HG03025 (cell line): ENCODE results near the gene FSTL4.

Source experiments
- ATAC-seq: cut with Tn5 transposase; IDR thresholded peaks from one replicate; pipeline ENCODE4 v1.9.1; 2021; ENCODE audit warnings: mild to moderate bottlenecking, moderate library complexity; ENCODE audit not compliant: unreplicated experiment, low FRiP score

FSTL4 gene

GRCh38 chr5:133434336-133434735 is 178.0 kb downstream of the FSTL4 start:
- no peak for ATAC-seq

- ATAC-seq, result no peak
Measured at GRCh38 chr5:133433641-133434040, 178.7 kb downstream of the FSTL4 start.

GRCh38 chr5:133432956-133433532 is 179.3 kb downstream of the FSTL4 start:
- ATAC-seq, result no peak

DNA sequence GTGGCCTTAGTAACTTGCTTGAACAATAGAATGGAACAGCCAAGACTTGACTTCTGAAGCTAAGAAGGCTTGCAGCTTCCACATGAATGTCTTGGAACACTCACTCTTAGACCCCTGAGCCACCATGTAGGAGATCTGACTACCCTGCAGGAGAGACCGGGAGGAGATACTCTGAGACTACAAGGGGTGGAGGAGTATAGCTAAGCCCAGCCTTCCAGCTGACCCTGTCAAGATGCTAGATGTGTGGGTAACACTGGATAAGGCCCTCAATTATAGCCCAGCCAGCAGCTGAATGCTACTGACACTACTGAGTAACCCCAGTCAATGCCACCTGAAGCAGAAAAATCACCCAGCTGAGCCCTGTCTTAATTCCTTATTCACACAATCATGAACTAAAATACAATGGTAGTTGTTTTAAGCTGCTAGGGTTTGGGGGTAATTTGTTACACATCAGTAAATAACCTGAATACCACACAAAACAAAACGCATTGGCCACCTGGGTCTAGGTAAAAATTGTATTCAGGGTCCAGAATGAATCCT is 180.9 kb downstream of the FSTL4 start:
- ATAC-seq, result no peak

DNA sequence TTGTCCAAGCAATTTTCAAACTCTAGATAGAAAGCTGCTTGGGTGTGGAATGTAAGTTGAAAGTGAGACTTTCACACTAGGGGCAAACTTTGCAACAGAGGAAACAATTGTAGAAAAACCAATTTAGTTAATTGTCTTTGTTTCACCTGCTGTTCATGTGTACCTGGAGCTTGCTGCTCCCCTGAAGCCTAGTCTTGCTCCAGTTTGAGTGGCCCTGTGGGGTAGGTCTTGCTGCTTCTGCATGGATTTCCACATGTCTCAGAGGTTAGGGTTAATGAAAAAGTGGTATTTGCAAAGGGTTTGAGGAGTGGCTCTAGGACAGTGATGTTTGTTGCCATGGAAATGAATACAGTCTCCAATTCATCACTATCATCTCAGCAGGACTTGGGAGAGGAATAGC is 182.2 kb downstream of the FSTL4 start:
- ATAC-seq, result no peak

DNA sequence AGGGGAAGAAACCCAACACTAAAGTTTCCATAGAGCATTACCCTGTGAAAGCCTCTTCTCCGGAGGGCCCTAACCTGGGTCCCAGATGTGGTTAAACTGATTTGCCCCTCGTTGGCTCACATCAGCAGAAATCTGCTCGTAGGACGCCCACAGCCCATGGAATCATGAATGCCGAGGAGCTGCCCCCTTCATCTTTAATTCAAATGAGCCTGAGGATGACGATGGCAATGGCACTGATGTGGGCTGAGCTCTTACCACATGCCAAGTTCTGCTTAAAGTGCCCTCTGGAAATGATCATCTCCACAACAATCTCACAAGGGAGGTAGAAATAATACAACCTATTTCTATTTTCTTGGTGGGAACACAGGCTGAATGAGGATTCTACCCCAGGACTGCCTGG is 183.3 kb downstream of the FSTL4 start:
- ATAC-seq, result no peak

DNA sequence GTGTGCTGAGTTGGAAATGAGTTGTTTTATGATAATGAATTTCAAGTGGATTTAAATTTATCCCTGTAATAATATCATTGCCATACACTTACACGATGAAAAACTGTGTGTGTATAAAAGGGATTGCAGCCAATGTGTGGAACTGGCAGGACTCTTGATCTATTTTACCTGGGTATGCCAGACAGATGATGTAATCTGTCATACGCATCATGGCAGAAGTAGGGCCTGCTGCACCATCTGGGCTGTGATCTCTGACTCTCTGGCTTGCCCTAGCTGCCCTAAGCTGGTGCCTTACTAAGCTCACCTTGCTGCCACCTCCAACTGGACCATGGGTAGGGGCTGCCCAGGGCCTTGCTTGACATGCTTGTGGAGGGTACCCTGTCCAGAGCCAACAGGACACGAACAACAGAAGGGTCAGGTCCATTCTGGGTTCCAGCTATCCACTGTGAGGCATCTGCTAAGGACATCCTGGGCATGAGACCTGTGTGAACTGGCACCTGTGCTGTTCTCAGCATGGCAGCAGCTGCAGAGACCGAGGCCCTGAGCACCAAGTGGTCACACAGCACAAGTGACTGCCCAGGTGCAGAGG is 184.2 kb downstream of the FSTL4 start:
- no peak for ATAC-seq

DNA sequence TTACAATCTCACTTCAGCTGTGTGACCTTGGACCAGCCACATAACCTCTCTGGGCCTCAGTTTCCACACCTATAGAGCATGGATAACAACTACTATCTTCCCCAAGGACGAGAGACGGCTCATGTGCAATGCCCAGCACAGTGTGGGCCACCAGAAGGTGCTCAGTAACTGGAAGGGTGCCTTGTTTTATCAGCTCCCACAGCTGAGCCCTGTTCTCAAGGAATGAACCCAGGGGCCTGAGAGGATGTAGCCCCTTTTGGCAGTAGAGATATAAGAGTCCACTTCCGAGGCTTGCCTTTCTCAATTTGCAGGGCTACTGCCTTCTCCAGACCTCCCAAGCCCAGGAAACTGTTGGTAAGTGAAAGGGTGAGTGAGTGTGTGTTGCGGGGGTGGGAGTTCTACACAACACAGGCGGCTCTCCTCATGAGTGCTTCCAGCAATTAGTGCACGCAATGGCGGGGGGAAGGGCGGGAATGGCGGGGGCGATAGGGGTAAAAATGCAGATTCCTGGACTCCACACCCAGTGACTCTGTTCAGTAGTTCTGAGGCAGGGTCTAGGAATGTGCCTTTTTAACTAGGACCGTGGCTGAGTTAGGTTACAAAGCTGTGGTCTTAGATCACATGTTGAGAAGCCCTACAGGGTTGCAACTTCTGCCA is 185.1 kb downstream of the FSTL4 start:
- no peak for ATAC-seq

DNA sequence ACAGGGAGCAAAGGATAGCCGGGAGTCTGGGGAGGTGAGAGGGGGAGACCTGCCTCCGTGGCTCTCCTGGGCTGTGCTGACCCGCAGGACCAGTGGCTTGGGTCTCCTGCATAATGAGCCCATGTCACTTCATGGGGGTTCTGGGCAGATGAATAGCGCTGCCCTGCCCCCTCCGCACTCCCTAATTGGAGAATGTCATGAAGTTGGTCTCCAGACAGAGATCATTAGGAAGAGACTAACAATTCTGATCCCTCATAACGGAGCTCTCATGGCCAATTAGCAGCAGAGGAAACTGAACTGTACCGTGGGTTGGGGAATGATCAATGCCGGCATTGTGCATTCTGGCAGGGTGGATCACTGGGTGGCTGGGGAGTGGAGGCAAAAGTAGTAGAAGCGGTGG is 186.1 kb downstream of the FSTL4 start:
- no peak for ATAC-seq

DNA sequence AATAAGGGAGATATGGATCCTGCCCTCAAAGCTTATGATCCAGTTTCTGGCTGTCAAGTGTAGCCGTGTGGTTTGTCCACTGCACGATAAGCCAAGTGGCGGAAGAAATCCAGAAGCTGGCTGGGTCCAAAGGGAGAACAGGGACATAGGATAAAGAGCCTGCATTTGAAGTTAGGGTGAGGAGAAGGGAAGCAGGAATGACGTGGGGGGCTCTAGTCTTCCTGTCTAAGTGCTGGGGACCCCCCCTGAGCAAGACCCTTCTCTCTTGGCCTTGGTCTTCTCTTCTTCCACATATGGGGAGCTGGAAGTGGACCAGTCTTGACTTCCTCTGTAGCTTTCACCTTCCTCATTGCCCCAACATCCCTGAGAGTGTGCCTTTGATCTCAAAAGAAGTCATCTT is 186.6 kb downstream of the FSTL4 start:
- no peak for ATAC-seq

DNA sequence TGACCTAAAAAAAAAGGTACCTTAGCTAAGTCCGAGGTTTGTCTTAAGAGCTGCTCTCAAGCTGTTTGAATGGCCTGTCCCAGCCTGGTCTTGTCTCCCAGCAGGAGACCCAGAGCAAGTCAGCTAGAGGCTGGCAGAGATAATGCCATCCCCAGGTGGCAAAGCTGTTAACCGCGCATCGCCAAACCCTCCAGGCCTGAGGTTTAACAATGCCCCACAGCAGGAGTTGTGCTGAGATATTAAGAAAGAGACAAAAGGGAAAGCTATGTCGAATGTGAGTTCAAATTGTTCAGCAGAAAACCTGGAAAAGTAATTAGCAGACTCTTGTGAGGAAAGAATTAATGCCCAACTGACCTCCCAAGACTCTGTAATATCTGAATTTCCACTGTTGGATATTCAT is 187.1 kb downstream of the FSTL4 start:
- no peak for ATAC-seq

- ATAC-seq, result no peak
Measured at GRCh38 chr5:133423618-133424282, 188.6 kb downstream of the FSTL4 start.

DNA sequence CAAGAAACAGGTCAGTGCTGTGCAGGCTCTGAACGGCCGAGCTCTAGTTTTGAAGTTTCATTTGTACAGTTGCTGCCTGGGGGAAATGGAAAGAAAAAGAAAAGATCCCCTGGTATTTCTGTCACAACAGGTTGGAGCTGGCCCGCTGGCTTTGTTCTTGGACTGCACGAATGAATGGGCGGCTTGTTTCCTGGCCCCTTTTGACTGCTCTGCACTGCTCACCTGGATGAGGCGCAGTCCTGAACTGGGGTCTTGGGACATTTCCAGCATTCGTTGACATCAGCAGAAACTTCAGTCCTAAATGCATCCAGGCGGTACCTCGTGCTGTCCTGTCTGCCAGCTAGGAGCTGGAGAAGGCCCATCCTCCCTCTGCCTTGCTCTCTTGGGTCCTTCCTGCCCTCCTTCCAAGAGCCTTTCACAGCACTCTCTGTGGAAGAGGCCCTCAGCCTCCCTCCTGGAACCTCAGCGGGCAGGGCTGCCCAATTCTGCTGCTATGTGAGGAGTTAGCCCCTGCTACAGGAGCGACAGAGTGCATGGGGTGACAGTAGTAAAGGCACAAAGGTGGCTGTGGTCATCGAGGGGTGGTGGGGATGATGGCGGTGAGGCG is 189.2 kb downstream of the FSTL4 start:
- ATAC-seq, result no peak

DNA sequence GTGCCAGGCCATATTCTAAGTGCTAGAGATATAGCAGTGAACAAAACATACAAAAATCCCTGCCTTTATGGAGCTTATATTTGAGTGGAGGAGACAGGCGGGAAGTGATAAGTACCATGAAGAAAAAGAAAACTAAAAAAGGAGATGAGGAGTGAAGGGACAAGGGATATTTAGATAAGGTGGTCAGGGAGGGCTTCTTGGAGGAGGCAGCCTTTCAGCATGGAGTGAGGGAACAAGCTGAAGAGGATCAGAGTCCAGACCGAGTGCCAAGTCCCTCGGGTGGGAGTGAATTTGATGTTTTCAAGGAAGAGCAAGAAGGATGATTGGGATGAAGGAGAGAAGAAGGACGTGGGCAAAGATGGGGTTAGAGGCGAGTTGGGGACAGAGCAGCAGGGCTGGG is 190.5 kb downstream of the FSTL4 start:
- no peak for ATAC-seq

DNA sequence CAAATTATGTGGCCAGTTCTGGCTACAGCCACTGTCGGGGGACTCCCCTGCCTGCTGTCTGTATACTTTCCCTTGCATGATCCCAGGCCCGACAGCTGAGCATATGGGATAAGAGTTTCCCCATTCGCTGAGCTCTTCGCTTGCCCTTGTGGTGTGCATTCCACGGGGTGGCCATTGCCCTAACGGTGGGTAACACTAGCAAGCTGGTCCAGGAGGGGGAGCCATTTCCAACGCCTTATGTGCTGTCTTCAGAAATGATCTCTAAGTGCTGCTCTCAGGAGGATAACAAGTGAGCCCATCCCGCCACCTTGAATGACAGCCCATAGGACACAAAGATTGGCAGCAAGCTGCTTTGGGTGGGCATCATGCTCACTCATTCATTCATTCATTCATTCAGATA is 190.9 kb downstream of the FSTL4 start:
- no peak for ATAC-seq

- no peak for ATAC-seq
Measured at GRCh38 chr5:133420440-133421301, 191.7 kb downstream of the FSTL4 start.

DNA sequence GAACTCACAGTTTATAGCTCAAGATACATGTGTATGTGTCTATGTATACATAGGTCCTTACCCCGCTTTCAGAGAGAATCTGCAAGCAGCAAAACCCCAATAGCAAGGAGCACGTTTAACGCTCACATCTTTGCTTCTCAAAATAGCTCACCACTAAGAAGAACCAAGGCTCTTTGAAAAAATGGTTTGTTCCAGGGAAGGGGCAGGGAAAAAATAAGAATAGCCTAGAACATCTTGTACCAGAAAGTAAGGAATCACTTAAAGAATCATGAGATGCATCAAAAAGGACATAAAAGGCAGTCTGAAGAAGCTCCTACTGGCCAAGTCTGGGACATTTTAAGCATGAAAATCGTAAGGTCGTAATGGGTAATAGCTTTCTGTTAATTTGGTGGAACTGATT is 196.4 kb downstream of the FSTL4 start:
- no peak for ATAC-seq

GRCh38 chr5:133415506-133415905 is 196.8 kb downstream of the FSTL4 start:
- ATAC-seq, result no peak

- no peak for ATAC-seq
Measured at GRCh38 chr5:133412661-133413060, 199.7 kb downstream of the FSTL4 start.

DNA sequence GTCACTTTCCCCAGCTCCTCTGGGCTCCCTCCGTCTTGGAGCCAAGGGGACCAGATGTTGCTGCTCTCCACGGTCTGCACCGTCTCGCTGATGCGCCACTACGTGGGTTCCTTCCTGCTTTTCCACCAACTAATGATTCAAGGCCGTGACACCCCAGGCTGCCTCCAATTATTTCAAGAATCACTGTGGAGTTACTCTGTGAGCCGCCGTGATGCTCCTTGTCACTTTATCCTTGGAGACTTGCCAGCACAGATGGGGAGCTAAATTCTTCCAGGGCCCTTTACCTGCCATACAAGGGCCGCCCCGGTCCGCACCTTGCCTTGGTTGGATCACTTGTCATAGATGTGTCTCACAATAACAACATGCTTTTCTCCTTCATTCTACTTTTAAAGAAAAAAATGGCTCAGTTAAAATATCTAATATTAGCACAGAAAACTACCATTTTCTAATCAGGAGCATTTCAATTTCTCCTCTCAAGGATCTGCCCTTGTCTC is 202.0 kb downstream of the FSTL4 start:
- ATAC-seq, result no peak
